NCI-H187 (cell line): ENCODE results near the gene LIPT1.
"Not testable (repeated sequence)": the region's sequence is repeated elsewhere in the genome, so short reads cannot be mapped to it uniquely, and the experiment has no call there.

Experiments
- DNase-seq, 2 experiments: peaks; one replicate each; lab custom pipeline; 2025; lab: John Stamatoyannopoulos, UW

Gene LIPT1

GRCh38 chr2:99180755-99181623, 26.2 kb downstream of the LIPT1 start, which contains the start of the genes MITD1 and MRPL30:
Gene MITD1, minus strand, starts transcription at chr2:99181058. Its CDS starts 77 bp downstream, at chr2:99180981.
Gene MRPL30, plus strand, starts transcription at chr2:99181184. Its CDS starts 5,020 bp downstream, at chr2:99186204.
- peak; percentile 79 to 85 for DNase-seq

GRCh38 chr2:99181624-99182000, 26.8 kb downstream of the LIPT1 start:
- DNase-seq: no peak

- no peak for DNase-seq
These were observed 28.3 kb downstream of the LIPT1 start for GRCh38 chr2:99183025-99183424.

- DNase-seq: no peak
These were observed 30.0 kb downstream of the LIPT1 start for GRCh38 chr2:99184811-99185210.

- DNase-seq: no peak
These were observed 32.2 kb downstream of the LIPT1 start for GRCh38 chr2:99187011-99187410.

GRCh38 chr2:99188357-99188756, 33.6 kb downstream of the LIPT1 start:
- DNase-seq: no peak

- DNase-seq: no peak
These were observed 35.8 kb downstream of the LIPT1 start for GRCh38 chr2:99190548-99190947.

- not testable (repeated sequence) for DNase-seq
These were observed 37.6 kb downstream of the LIPT1 start for GRCh38 chr2:99192364-99192763.

- DNase-seq: no peak
These were observed 43.5 kb downstream of the LIPT1 start for GRCh38 chr2:99198103-99198841.

GRCh38 chr2:99200076-99200800, 45.5 kb downstream of the LIPT1 start:
- DNase-seq: no peak

- DNase-seq: no peak
These were observed 47.4 kb downstream of the LIPT1 start for GRCh38 chr2:99201959-99202678.

- no peak for DNase-seq
These were observed 50.7 kb downstream of the LIPT1 start for GRCh38 chr2:99205491-99205890.
